COLO829 (cell line): ENCODE data around the gene CHRNG.
"Not testable (repeated sequence)": the region's sequence is repeated elsewhere in the genome, so short reads cannot be mapped to it uniquely, and the experiment has no call there.

Experiments used
- DNase-seq: peaks from one replicate; pipeline ENCODE4 v3.0.0; 2012; ENCODE audit warnings: low spot score

Gene CHRNG

GRCh38 chr2:232543928-232544631, 4.6 kb downstream of the CHRNG start:
- no peak for DNase-seq

GRCh38 chr2:232544674-232545073, 5.2 kb downstream of the CHRNG start:
- DNase-seq = no peak

GRCh38 chr2:232545511-232546375, 6.3 kb downstream of the CHRNG start:
- no peak for DNase-seq

- no peak for DNase-seq
Observed at GRCh38 chr2:232547991-232548390, 8.5 kb downstream of the CHRNG start.

GRCh38 chr2:232549655-232550353, 10.3 kb downstream of the CHRNG start:
- no peak for DNase-seq

- peak; percentile 99 for DNase-seq
Observed at GRCh38 chr2:232550354-232551249, 11.1 kb downstream of the CHRNG start, which contains the start of the genes EIF4E2 and TIGD1. TSS of gene EIF4E2 (plus strand) at chr2:232550689. CDS start at chr2:232550725, 36 bp downstream. TSS of gene TIGD1 (minus strand) at chr2:232550557. CDS start at chr2:232549882, 675 bp downstream.

- DNase-seq = no peak
Observed at GRCh38 chr2:232551250-232551638, 11.8 kb downstream of the CHRNG start.

GRCh38 chr2:232551776-232552175, 12.3 kb downstream of the CHRNG start:
- no peak for DNase-seq

GRCh38 chr2:232556426-232556825, 16.9 kb downstream of the CHRNG start:
- no peak for DNase-seq

GRCh38 chr2:232562515-232563151, 23.1 kb downstream of the CHRNG start:
- DNase-seq = no peak

GRCh38 chr2:232563580-232563979, 24.1 kb downstream of the CHRNG start:
- no peak for DNase-seq

- DNase-seq = no peak
Observed at GRCh38 chr2:232567721-232568120, 28.2 kb downstream of the CHRNG start.

GRCh38 chr2:232568161-232568560, 28.7 kb downstream of the CHRNG start:
- peak; percentile 63 for DNase-seq

GRCh38 chr2:232569541-232569940, 30.0 kb downstream of the CHRNG start:
- no peak for DNase-seq

GRCh38 chr2:232570481-232570880, 31.0 kb downstream of the CHRNG start:
- not testable (repeated sequence) for DNase-seq

GRCh38 chr2:232571026-232571474, 31.6 kb downstream of the CHRNG start:
- no peak for DNase-seq

- DNase-seq = no peak
Observed at GRCh38 chr2:232573042-232573441, 33.5 kb downstream of the CHRNG start.

- DNase-seq = no peak
Observed at GRCh38 chr2:232573771-232574435, 34.4 kb downstream of the CHRNG start.

- no peak for DNase-seq
Observed at GRCh38 chr2:232574674-232575403, 35.3 kb downstream of the CHRNG start.

GRCh38 chr2:232575404-232575746, 35.9 kb downstream of the CHRNG start:
- no peak for DNase-seq
